Measurements from ENCODE around the gene IL13RA1. TPM values are rescaled to one million over a fixed set of nuclear protein-coding genes. Genes with fewer than 3 reads are reported as not detected.

Gene IL13RA1
- polyA plus RNA-seq, 1 donor (not counting 4 experiments of a cell fraction or from before 2014, with no cell fraction given) = 27.8 TPM

GRCh38 chrX:118717678-118718391 is 9.6 kb upstream of the IL13RA1 start:
- Histone ChIP-seq H3K27ac (ENCODE audit: control insufficient read depth, insufficient read depth, low read length) (no peak overlapping the region), H3K4me2 (ENCODE audit: control insufficient read depth, extremely low read depth, insufficient read depth, low read depth, low read length) (no peak overlapping the region), H3K9ac (ENCODE audit: control insufficient read depth, extremely low read depth, insufficient read depth, low read length) (no peak overlapping the region), H3K9me3 (ENCODE audit: control insufficient read depth, low read depth, low read length) (no peaks in the 10 kb centered on the region), H3K4me3 (ENCODE audit: control insufficient read depth in 2 of 3, extremely low read depth in 1 of 3, insufficient read depth in 2 of 3, low read depth in 1 of 3, low read length in 3 of 3) (no peak overlapping the region), H3K36me3 (ENCODE audit: control insufficient read depth in 2 of 2, extremely low read depth in 1 of 2, insufficient read depth in 2 of 2, low read length in 2 of 2) (no peaks in the 10 kb centered on the region), H3K4me1 (ENCODE audit: control insufficient read depth, extremely low read depth, insufficient read depth, low read length) (no peaks in the 10 kb centered on the region), H4K20me1 (ENCODE audit: control insufficient read depth, extremely low read depth, insufficient read depth, low read length) (no peaks in the 10 kb centered on the region), H3K27me3 (ENCODE audit: control insufficient read depth, extremely low read depth, insufficient read depth, low read length) (no peaks in the 10 kb centered on the region), H3K79me2 (ENCODE audit: control insufficient read depth, insufficient read depth, low read length) (no peaks in the 10 kb centered on the region), H2AFZ (ENCODE audit: control insufficient read depth, low read length) (no peak overlapping the region), H3K9me1 (ENCODE audit: control insufficient read depth, extremely low read depth, insufficient read depth, low read length) (no peaks in the 10 kb centered on the region)
- FAIRE-seq (no peak), DNase-seq (ENCODE audit: low read depth, low spot score) (no peak)
- TF ChIP-seq EZH2 (IDR thresholded peaks at IDR 0.05; ENCODE audit: low read length) = no peak
- no peak for TF ChIP-seq CTCF (optimal IDR thresholded peaks at IDR 0.05 in 1 of 3, IDR thresholded peaks at IDR 0.05 in 1 of 3, conservative IDR thresholded peaks at IDR 0.05 in 1 of 3; ENCODE audit: extremely low read depth in 1 of 3, insufficient read depth in 2 of 3, low read length in 3 of 3)
- dilution Hi-C loops (cut with MboI; ENCODE audit: extremely low pct_ligation_motif_present, low sequenced_read_pairs) = no loop called here

GRCh38 chrX:118718737-118719136 is 8.7 kb upstream of the IL13RA1 start:
- H3K9ac ChIP-seq (ENCODE audit: control insufficient read depth, extremely low read depth, insufficient read depth, low read length) = no peak overlapping the region
- no peaks in the 10 kb centered on the region for H3K9me1 ChIP-seq (ENCODE audit: control insufficient read depth, extremely low read depth, insufficient read depth, low read length)
- H3K4me2 ChIP-seq (ENCODE audit: control insufficient read depth, extremely low read depth, insufficient read depth, low read depth, low read length) = no peak overlapping the region
- no peak for FAIRE-seq
- DNase-seq (ENCODE audit: low read depth, low spot score) = no peak
- no peaks in the 10 kb centered on the region for H3K27me3 ChIP-seq (ENCODE audit: control insufficient read depth, extremely low read depth, insufficient read depth, low read length)
- H3K4me1 ChIP-seq (ENCODE audit: control insufficient read depth, extremely low read depth, insufficient read depth, low read length) = peaks cover 6% of the 10 kb centered on the region
- H3K79me2 ChIP-seq (ENCODE audit: control insufficient read depth, insufficient read depth, low read length) = no peaks in the 10 kb centered on the region
- no peak for TF ChIP-seq EZH2 (IDR thresholded peaks at IDR 0.05; ENCODE audit: low read length)
- no peak for TF ChIP-seq CTCF (optimal IDR thresholded peaks at IDR 0.05 in 1 of 3, IDR thresholded peaks at IDR 0.05 in 1 of 3, conservative IDR thresholded peaks at IDR 0.05 in 1 of 3; ENCODE audit: extremely low read depth in 1 of 3, insufficient read depth in 2 of 3, low read length in 3 of 3)
- H3K36me3 ChIP-seq (ENCODE audit: control insufficient read depth in 2 of 2, extremely low read depth in 1 of 2, insufficient read depth in 2 of 2, low read length in 2 of 2) = no peaks in the 10 kb centered on the region
- no peak overlapping the region for H3K4me3 ChIP-seq (ENCODE audit: control insufficient read depth in 2 of 3, extremely low read depth in 1 of 3, insufficient read depth in 2 of 3, low read depth in 1 of 3, low read length in 3 of 3)
- H3K9me3 ChIP-seq (ENCODE audit: control insufficient read depth, low read depth, low read length) = no peaks in the 10 kb centered on the region
- no peak overlapping the region for H2AFZ ChIP-seq (ENCODE audit: control insufficient read depth, low read length)
- dilution Hi-C loops (cut with MboI; ENCODE audit: extremely low pct_ligation_motif_present, low sequenced_read_pairs) = no loop called here
- no peak overlapping the region for H3K27ac ChIP-seq (ENCODE audit: control insufficient read depth, insufficient read depth, low read length)
- H4K20me1 ChIP-seq (ENCODE audit: control insufficient read depth, extremely low read depth, insufficient read depth, low read length) = no peaks in the 10 kb centered on the region

Measured in keratinocyte (primary cell).